Astrocyte (in vitro differentiated cells and primary cell): Measurements from ENCODE around the gene ITGAX. TPM values are rescaled to one million over a fixed set of nuclear protein-coding genes. Genes with fewer than 3 reads are reported as not detected.

ENCODE experiments used
- DNase-seq: peaks from one replicate; pipeline ENCODE4 v3.0.0-alpha.2; 2010; ENCODE audit warnings: low read depth
- FAIRE-seq: peaks from 2 replicates; lab custom pipeline; 2011; peaks lifted over from hg19 to GRCh38; lab: Jason Lieb, UNC
- H2AFZ ChIP-seq: 2 replicates; pipeline ENCODE4 v1.6.0; 2012; ENCODE audit warnings: low read depth, low read length, inconsistent platforms
- H3K27ac ChIP-seq: 2 replicates; pipeline ENCODE4 v1.5.1; 2011; ENCODE audit warnings: low read depth, low read length, inconsistent platforms
- H3K27me3 ChIP-seq: 2 replicates; pipeline ENCODE4 v1.6.0; 2011; ENCODE audit warnings: low read length, inconsistent platforms; ENCODE audit not compliant: insufficient read depth
- H3K36me3 ChIP-seq: 2 replicates; pipeline ENCODE4 v1.5.1; 2011; ENCODE audit warnings: low read length, inconsistent platforms; ENCODE audit not compliant: insufficient read depth
- H3K4me1 ChIP-seq: 2 replicates; pipeline ENCODE4 v1.5.1; 2011; ENCODE audit warnings: low read length, inconsistent platforms; ENCODE audit not compliant: insufficient read depth
- H3K4me2 ChIP-seq: 2 replicates; pipeline ENCODE4 v1.6.0; 2012; ENCODE audit warnings: low read length, inconsistent platforms
- H3K4me3 ChIP-seq: 2 replicates; pipeline ENCODE4 v1.5.1; 2011; ENCODE audit warnings: low read depth, mild to moderate bottlenecking, low read length, inconsistent platforms; ENCODE audit not compliant: insufficient read depth
- H3K79me2 ChIP-seq: 2 replicates; pipeline ENCODE4 v1.6.0; 2012; ENCODE audit warnings: mild to moderate bottlenecking, low read length, inconsistent platforms; ENCODE audit not compliant: insufficient read depth
- H3K9ac ChIP-seq: 2 replicates; pipeline ENCODE4 v1.6.0; 2012; ENCODE audit warnings: mild to moderate bottlenecking, low read length, inconsistent platforms
- H3K9me3 ChIP-seq: 2 replicates; pipeline ENCODE4 v1.5.1; 2012; ENCODE audit warnings: low read depth, mild to moderate bottlenecking, low read length, inconsistent platforms; ENCODE audit not compliant: insufficient read depth
- H4K20me1 ChIP-seq: 2 replicates; pipeline ENCODE4 v1.6.0; 2012; ENCODE audit warnings: low read length, inconsistent platforms; ENCODE audit not compliant: insufficient read depth
- H3K27ac Mint-ChIP-seq: one replicate; pipeline ENCODE4 v1.8.0; 2021; ENCODE audit warnings: mild to moderate bottlenecking, mixed read lengths; ENCODE audit not compliant: unreplicated experiment
- H3K27me3 Mint-ChIP-seq: one replicate; pipeline ENCODE4 v1.8.0; 2021; ENCODE audit warnings: low read depth, mixed read lengths; ENCODE audit not compliant: unreplicated experiment
- H3K36me3 Mint-ChIP-seq: one replicate; pipeline ENCODE4 v1.8.0; 2021; ENCODE audit warnings: low read depth, mixed read lengths; ENCODE audit not compliant: unreplicated experiment
- H3K4me1 Mint-ChIP-seq: one replicate; pipeline ENCODE4 v1.8.0; 2021; ENCODE audit warnings: low read depth, mixed read lengths; ENCODE audit not compliant: unreplicated experiment
- H3K4me3 Mint-ChIP-seq: one replicate; pipeline ENCODE4 v1.8.0; 2021; ENCODE audit warnings: mild to moderate bottlenecking, moderate library complexity, mixed read lengths; ENCODE audit not compliant: unreplicated experiment
- H3K9me3 Mint-ChIP-seq: one replicate; pipeline ENCODE4 v1.8.0; 2021; ENCODE audit warnings: mild to moderate bottlenecking, mixed read lengths; ENCODE audit not compliant: unreplicated experiment
- EZH2 ChIP-seq: IDR thresholded peaks from 2 replicates; pipeline ENCODE4 v1.6.1; 2012; ENCODE audit warnings: mild to moderate bottlenecking, low read length, inconsistent platforms; ENCODE audit not compliant: insufficient read depth
- total RNA-seq: library from RNA; stranded (reverse); gene quantifications from 2 replicates; pipeline ENCODE4 v1.2.1, GENCODE V29; 2021
- TF ChIP-seq, protein P1 (sequence below): IDR thresholded peaks from 2 replicates; pipeline ENCODE4 v1.5.1; 2011; ENCODE audit warnings: low read depth, mild to moderate bottlenecking, inconsistent platforms, low read length, moderate library complexity; ENCODE audit not compliant: insufficient read depth

The ITGAX gene
- total RNA-seq, 1 donor from 2014 or later = 0.27 TPM

DNA sequence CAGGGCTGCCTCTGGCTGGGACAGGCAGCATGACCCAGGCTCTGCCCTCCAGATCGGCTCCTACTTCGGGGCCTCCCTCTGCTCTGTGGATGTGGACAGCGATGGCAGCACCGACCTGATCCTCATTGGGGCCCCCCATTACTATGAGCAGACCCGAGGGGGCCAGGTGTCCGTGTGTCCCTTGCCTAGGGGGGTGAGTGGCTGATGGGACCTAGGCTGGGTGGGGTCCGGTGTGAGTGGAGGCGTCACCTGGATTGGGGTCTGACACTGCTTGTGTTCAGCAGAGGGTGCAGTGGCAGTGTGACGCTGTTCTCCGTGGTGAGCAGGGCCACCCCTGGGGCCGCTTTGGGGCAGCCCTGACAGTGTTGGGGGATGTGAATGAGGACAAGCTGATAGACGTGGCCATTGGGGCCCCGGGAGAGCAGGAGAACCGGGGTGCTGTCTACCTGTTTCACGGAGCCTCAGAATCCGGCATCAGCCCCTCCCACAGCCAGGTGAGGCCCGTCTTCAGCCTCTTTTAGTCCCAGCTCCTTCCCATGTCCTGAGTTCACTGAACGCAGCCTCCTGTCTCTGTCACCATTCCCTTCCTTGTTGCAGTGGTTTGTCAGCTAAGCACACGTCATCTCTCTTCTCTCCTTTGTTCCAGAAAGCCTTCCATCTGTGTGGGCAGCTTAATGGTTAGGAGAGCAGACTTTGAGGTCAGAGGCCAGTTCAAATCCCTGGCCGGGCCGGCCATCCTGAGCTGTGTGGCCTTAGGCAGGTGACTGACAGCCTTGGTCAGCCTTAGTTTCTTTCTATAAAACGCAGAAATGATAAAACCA is 56.3 kb downstream of the ITGAX start:
- Histone ChIP-seq H3K27me3 (no peaks in the 10 kb centered on the region), H3K4me2 (no peak overlapping the region), H3K4me1 (no peaks in the 10 kb centered on the region), H4K20me1 (no peaks in the 10 kb centered on the region), H2AFZ (no peak overlapping the region), H3K36me3 (no peaks in the 10 kb centered on the region), H3K9ac (no peak overlapping the region), H3K27ac (no peak overlapping the region), H3K79me2 (no peaks in the 10 kb centered on the region), H3K9me3 (no peaks in the 10 kb centered on the region), H3K4me3 (no peak overlapping the region)
- no peak overlapping the region for H3K4me3 Mint-ChIP-seq
- no peaks in the 10 kb centered on the region for H3K4me1 Mint-ChIP-seq
- no peak overlapping the region for H3K27ac Mint-ChIP-seq
- peaks cover 72% of the 10 kb centered on the region for H3K27me3 Mint-ChIP-seq
- no peak for DNase-seq
- TF ChIP-seq, protein P1, sequence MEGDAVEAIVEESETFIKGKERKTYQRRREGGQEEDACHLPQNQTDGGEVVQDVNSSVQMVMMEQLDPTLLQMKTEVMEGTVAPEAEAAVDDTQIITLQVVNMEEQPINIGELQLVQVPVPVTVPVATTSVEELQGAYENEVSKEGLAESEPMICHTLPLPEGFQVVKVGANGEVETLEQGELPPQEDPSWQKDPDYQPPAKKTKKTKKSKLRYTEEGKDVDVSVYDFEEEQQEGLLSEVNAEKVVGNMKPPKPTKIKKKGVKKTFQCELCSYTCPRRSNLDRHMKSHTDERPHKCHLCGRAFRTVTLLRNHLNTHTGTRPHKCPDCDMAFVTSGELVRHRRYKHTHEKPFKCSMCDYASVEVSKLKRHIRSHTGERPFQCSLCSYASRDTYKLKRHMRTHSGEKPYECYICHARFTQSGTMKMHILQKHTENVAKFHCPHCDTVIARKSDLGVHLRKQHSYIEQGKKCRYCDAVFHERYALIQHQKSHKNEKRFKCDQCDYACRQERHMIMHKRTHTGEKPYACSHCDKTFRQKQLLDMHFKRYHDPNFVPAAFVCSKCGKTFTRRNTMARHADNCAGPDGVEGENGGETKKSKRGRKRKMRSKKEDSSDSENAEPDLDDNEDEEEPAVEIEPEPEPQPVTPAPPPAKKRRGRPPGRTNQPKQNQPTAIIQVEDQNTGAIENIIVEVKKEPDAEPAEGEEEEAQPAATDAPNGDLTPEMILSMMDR = no peak
- TF ChIP-seq EZH2 = no peak
- FAIRE-seq = no peak
- peaks cover 6% of the 10 kb centered on the region for H3K9me3 Mint-ChIP-seq
- no peaks in the 10 kb centered on the region for H3K36me3 Mint-ChIP-seq

DNA sequence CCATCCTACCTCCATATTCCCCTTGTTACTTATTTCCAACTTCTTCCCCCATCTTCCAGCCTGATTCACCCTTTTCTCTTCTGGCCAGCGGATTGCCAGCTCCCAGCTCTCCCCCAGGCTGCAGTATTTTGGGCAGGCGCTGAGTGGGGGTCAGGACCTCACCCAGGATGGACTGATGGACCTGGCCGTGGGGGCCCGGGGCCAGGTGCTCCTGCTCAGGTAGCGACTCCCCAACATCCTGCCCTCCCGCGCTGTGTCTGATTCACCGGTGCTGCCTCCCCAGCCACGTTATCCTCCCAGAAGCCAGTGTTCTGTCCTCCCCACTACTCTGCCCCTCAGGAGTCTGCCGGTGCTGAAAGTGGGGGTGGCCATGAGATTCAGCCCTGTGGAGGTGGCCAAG is 57.8 kb downstream of the ITGAX start:
- no peak overlapping the region for H3K4me3 ChIP-seq
- H3K27me3 ChIP-seq = no peaks in the 10 kb centered on the region
- TF ChIP-seq EZH2 = no peak
- TF ChIP-seq, protein P1 = no peak

DNA sequence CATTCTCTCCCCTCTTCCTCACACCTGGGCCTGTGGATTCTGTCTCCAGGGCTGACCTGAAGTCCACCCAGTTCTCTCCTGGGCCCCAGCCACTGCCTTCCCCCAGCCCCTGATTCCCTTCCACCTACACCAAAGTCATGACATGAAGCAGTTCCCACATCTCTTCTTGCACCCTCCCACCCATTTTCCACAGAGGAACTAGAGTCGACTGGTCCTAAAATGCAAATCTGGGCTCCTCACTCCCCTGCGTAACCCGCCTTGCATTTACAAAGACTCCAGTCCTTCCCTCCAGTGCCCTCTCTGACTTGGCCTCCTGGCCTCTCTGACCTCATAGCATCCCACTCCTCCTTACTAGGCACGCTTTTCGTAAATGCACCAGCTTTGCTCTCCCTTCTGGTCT is 58.4 kb downstream of the ITGAX start:
- FAIRE-seq = no peak

More for the DNA sequence above, 57.8 kb downstream of the ITGAX start:
- no peak for FAIRE-seq
- H3K27me3 Mint-ChIP-seq = peaks cover 65% of the 10 kb centered on the region
- Histone ChIP-seq H3K4me1 (no peaks in the 10 kb centered on the region), H3K79me2 (no peaks in the 10 kb centered on the region), H3K27ac (no peak overlapping the region), H4K20me1 (no peaks in the 10 kb centered on the region), H3K9ac (no peak overlapping the region), H3K4me2 (no peak overlapping the region), H2AFZ (no peak overlapping the region), H3K36me3 (no peaks in the 10 kb centered on the region), H3K9me3 (no peaks in the 10 kb centered on the region)
- peaks cover 7% of the 10 kb centered on the region for H3K9me3 Mint-ChIP-seq
- H3K4me1 Mint-ChIP-seq = no peaks in the 10 kb centered on the region
- H3K4me3 Mint-ChIP-seq = no peak overlapping the region
- H3K27ac Mint-ChIP-seq = no peak overlapping the region
- DNase-seq = no peak
- H3K36me3 Mint-ChIP-seq = no peaks in the 10 kb centered on the region

More for the DNA sequence above, 58.4 kb downstream of the ITGAX start:
- no peak overlapping the region for H3K4me3 ChIP-seq
- no peaks in the 10 kb centered on the region for H3K36me3 ChIP-seq
- H3K9me3 ChIP-seq = no peaks in the 10 kb centered on the region
- no peak overlapping the region for H3K9ac ChIP-seq
- H3K4me1 Mint-ChIP-seq = no peaks in the 10 kb centered on the region
- no peak overlapping the region for H3K27ac ChIP-seq
- H3K27me3 Mint-ChIP-seq = peaks cover 64% of the 10 kb centered on the region
- no peaks in the 10 kb centered on the region for H4K20me1 ChIP-seq
- H3K27me3 ChIP-seq = no peaks in the 10 kb centered on the region
- no peak overlapping the region for H2AFZ ChIP-seq
- H3K9me3 Mint-ChIP-seq = peaks cover 13% of the 10 kb centered on the region
- no peak overlapping the region for H3K27ac Mint-ChIP-seq
- H3K36me3 Mint-ChIP-seq = peaks cover 4% of the 10 kb centered on the region
- no peak for DNase-seq
- H3K4me2 ChIP-seq = no peak overlapping the region
- no peaks in the 10 kb centered on the region for H3K4me1 ChIP-seq
- no peaks in the 10 kb centered on the region for H3K79me2 ChIP-seq
- TF ChIP-seq, protein P1 = no peak
- no peak for TF ChIP-seq EZH2
- H3K4me3 Mint-ChIP-seq = no peak overlapping the region
